OCI-M2 (cell line): ENCODE data around the gene MUL1.
"Not testable (repeated sequence)": the region's sequence is repeated elsewhere in the genome, so short reads cannot be mapped to it uniquely, and the experiment has no call there.

ENCODE experiments used
- DNase-seq: peaks from one replicate; lab custom pipeline; 2025; ENCODE audit not compliant: unreplicated experiment; lab: John Stamatoyannopoulos, UW

The MUL1 gene

GRCh38 chr1:20507564-20508410 is at the start of gene MUL1:
Gene MUL1 (minus strand): TSS chr1:20508151. CDS start chr1:20508024, 127 bp downstream.
- peak; percentile 34 for DNase-seq

GRCh38 chr1:20555758-20556120 is 47.8 kb upstream of the MUL1 start:
- no peak for DNase-seq

GRCh38 chr1:20555025-20555757 is 47.2 kb upstream of the MUL1 start:
- no peak for DNase-seq

GRCh38 chr1:20552728-20553445 is 44.9 kb upstream of the MUL1 start:
- DNase-seq: no peak

GRCh38 chr1:20551945-20552727 is 44.2 kb upstream of the MUL1 start, which contains the start of gene FAM43B:
Gene FAM43B (plus strand): TSS chr1:20552573. CDS start chr1:20552974, 401 bp downstream.
- no peak for DNase-seq

GRCh38 chr1:20551161-20551560 is 43.2 kb upstream of the MUL1 start:
- no peak for DNase-seq

GRCh38 chr1:20546637-20547036 is 38.7 kb upstream of the MUL1 start:
- no peak for DNase-seq

GRCh38 chr1:20540281-20540680 is 32.3 kb upstream of the MUL1 start:
- DNase-seq: no peak

GRCh38 chr1:20538760-20539551 is 31.0 kb upstream of the MUL1 start:
- no peak for DNase-seq

- no peak for DNase-seq
Measured at GRCh38 chr1:20538227-20538626, 30.3 kb upstream of the MUL1 start.

- no peak for DNase-seq
Measured at GRCh38 chr1:20534659-20535417, 26.9 kb upstream of the MUL1 start.

GRCh38 chr1:20533635-20534034 is 25.7 kb upstream of the MUL1 start:
- no peak for DNase-seq

- no peak for DNase-seq
Measured at GRCh38 chr1:20530901-20531300, 22.9 kb upstream of the MUL1 start.

- no peak for DNase-seq
Measured at GRCh38 chr1:20530306-20530705, 22.4 kb upstream of the MUL1 start.

GRCh38 chr1:20528221-20528620 is 20.3 kb upstream of the MUL1 start:
- no peak for DNase-seq

- DNase-seq: no peak
Measured at GRCh38 chr1:20526267-20526666, 18.3 kb upstream of the MUL1 start.

- no peak for DNase-seq
Measured at GRCh38 chr1:20521960-20522861, 14.3 kb upstream of the MUL1 start.

GRCh38 chr1:20519609-20520262 is 11.8 kb upstream of the MUL1 start:
- DNase-seq: not testable (repeated sequence)
